HepG2 (cell line): ENCODE data around the gene BCO1. TPM values are rescaled to one million over a fixed set of nuclear protein-coding genes. Genes with fewer than 3 reads are reported as not detected.
A peak's percentile ranks its signal among the peaks of the same experiment; 100 is the strongest.

Experiments used
- BATF2 ChIP-seq: sonication (generic); formaldehyde crosslinking; IDR thresholded peaks from 2 replicates; pipeline ENCODE4 v1.8.0; 2022; ENCODE audit warnings: mild to moderate bottlenecking, missing genetic modification reagents, moderate library complexity
- HCFC1 ChIP-seq: fragments of 150-350 bp; IDR thresholded peaks from 2 replicates; pipeline ENCODE4 v1.6.1; 2014; ENCODE audit warnings: low read depth, low read length
- HMG20B ChIP-seq: conservative IDR thresholded peaks from 2 replicates; pipeline ENCODE4 v1.6.1; 2016; ENCODE audit warnings: missing genetic modification reagents, missing compliant biosample characterization
- KLF11 ChIP-seq: IDR thresholded peaks from 2 replicates; pipeline ENCODE4 v1.6.1; 2016; ENCODE audit warnings: missing compliant biosample characterization
- MYNN ChIP-seq: sonication (generic); formaldehyde crosslinking; IDR thresholded peaks from 2 replicates; pipeline ENCODE4 v1.4.0; 2020; ENCODE audit warnings: mild to moderate bottlenecking, low read depth, missing genetic modification reagents
- NR3C1 ChIP-seq: sonication (generic); formaldehyde crosslinking; IDR thresholded peaks from 2 replicates; pipeline ENCODE4 v1.4.0; 2020; ENCODE audit warnings: missing genetic modification reagents
- PLSCR1 ChIP-seq: sonication (generic); formaldehyde crosslinking; IDR thresholded peaks from 2 replicates; pipeline ENCODE4 v1.5.0; 2020; ENCODE audit warnings: missing genetic modification reagents, mild to moderate bottlenecking, borderline replicate concordance
- RFXAP ChIP-seq: sonication (generic); formaldehyde crosslinking; IDR thresholded peaks from 2 replicates; pipeline ENCODE4 v1.4.0; 2020; ENCODE audit warnings: missing genetic modification reagents, borderline replicate concordance
- SP140L ChIP-seq: sonication (generic); formaldehyde crosslinking; IDR thresholded peaks from 2 replicates; pipeline ENCODE4 v1.4.0; 2020; ENCODE audit warnings: missing genetic modification reagents, borderline replicate concordance
- STAG1 ChIP-seq: sonication (generic); formaldehyde crosslinking; IDR thresholded peaks from 2 replicates; pipeline ENCODE4 v1.4.0; 2020; ENCODE audit warnings: missing genetic modification reagents
- TBX2 ChIP-seq: sonication (generic); formaldehyde crosslinking; IDR thresholded peaks from 2 replicates; pipeline ENCODE4 v1.5.0; 2020; ENCODE audit warnings: missing genetic modification reagents, mild to moderate bottlenecking, borderline replicate concordance
- TSC22D2 ChIP-seq: sonication (generic); formaldehyde crosslinking; IDR thresholded peaks from 2 replicates; pipeline ENCODE4 v1.5.1; 2020; ENCODE audit warnings: missing genetic modification reagents, mild to moderate bottlenecking, borderline replicate concordance
- XBP1 ChIP-seq: sonication (generic); formaldehyde crosslinking; IDR thresholded peaks from 2 replicates; pipeline ENCODE4 v1.5.0; 2020; ENCODE audit warnings: missing genetic modification reagents
- ZNF136 ChIP-seq: sonication (generic); formaldehyde crosslinking; IDR thresholded peaks from 2 replicates; pipeline ENCODE4 v1.8.1; 2022; ENCODE audit warnings: low read depth, mild to moderate bottlenecking, moderate library complexity, missing genetic modification reagents
- ZNF318 ChIP-seq: sonication (generic); formaldehyde crosslinking; IDR thresholded peaks from 2 replicates; pipeline ENCODE4 v1.4.0; 2020; ENCODE audit warnings: mild to moderate bottlenecking, missing genetic modification reagents
- ZNF446 ChIP-seq: sonication (generic); formaldehyde crosslinking; IDR thresholded peaks from 2 replicates; pipeline ENCODE4 v1.5.0; 2020; ENCODE audit warnings: mild to moderate bottlenecking, missing genetic modification reagents
- ZNF616 ChIP-seq: sonication (generic); formaldehyde crosslinking; IDR thresholded peaks from 2 replicates; pipeline ENCODE4 v1.5.0; 2020; ENCODE audit warnings: low read depth, mild to moderate bottlenecking, missing genetic modification reagents
- ZNF674 ChIP-seq: sonication (generic); formaldehyde crosslinking; IDR thresholded peaks from 2 replicates; pipeline ENCODE4 v1.5.0; 2020; ENCODE audit warnings: low read depth, mild to moderate bottlenecking, missing genetic modification reagents
- ZNF75D ChIP-seq: sonication (generic); formaldehyde crosslinking; IDR thresholded peaks from 2 replicates; pipeline ENCODE4 v1.8.1; 2023; ENCODE audit warnings: missing genetic modification reagents, mild to moderate bottlenecking, borderline replicate concordance
- polyA plus RNA-seq, 8 experiments: library from polyadenylated mRNA; depleted of rRNA in 3 of 8; stranded (reverse) in 7 of 8; unstranded in 1 of 8; fragments of >200 nt; fragmentation: Illumina TruSeq in 4 of 8; extraction: Trizol in 4 of 8; gene quantifications; 2 replicates each; pipeline versions ENCODE4 v1.2.1 to v1.2.3, GENCODE V29; 2011 to 2016; ENCODE audit warnings: low read depth in 4 of 8, missing spikeins in 1 of 8, mixed read lengths in 1 of 8; ENCODE audit not compliant: insufficient read depth in 1 of 8
- total RNA-seq, 5 experiments: library from RNA; depleted of rRNA; stranded (reverse); fragments of >200 nt; fragmentation: Illumina TruSeq; extraction: Trizol; gene quantifications; 2 replicates each; pipeline ENCODE4 v1.2.3, GENCODE V29; 2016; ENCODE audit warnings: low read depth in 1 of 5

The BCO1 gene
- total and polyA plus RNA-seq, 2 of the 13 experiments (the other 11 are each of a cell fraction or from before 2014, with no cell fraction given), result 0.11 TPM; not detected in 1

- TF ChIP-seq NR3C1 (CRISPR knock-in tag) (no peak), ZNF75D (no peak), ZNF446 (0 out of 2 replicates have a peak, but pooled peaks have one; percentile 26), MYNN (CRISPR knock-in tag) (no peak), XBP1 (CRISPR knock-in tag) (no peak), ZNF674 (CRISPR knock-in tag) (0 out of 2 replicates have a peak, but pooled peaks have one; percentile 58), ZNF318 (CRISPR knock-in tag) (peak; percentile 73; the same call in 1 of the 2 replicates), HCFC1 (peak; percentile 74), RFXAP (CRISPR knock-in tag) (peak; percentile 91), ZNF616 (CRISPR knock-in tag) (peak; percentile 73; the same call in 1 of the 2 replicates), PLSCR1 (CRISPR knock-in tag) (no peak), ZNF136 (CRISPR knock-in tag) (peak; percentile 93; the same call in 1 of the 2 replicates), TSC22D2 (no peak), HMG20B (CRISPR knock-in tag) (no peak), STAG1 (CRISPR knock-in tag) (no peak), KLF11 (CRISPR knock-in tag) (peak; percentile 75; the same call in 1 of the 2 replicates), SP140L (CRISPR knock-in tag) (no peak), BATF2 (no peak), TBX2 (peak; percentile 93; the same call in 1 of the 2 replicates)
Observed at GRCh38 chr16:81314603-81315270, 76.2 kb downstream of the BCO1 start, which contains the start of gene GAN (continued).
